Activated CD8-positive, alpha-beta memory T cell treated with anti-CD3 and anti-CD28 coated beads, Interleukin-2, amount 50 U/mL, for 1 hour (primary cell): ENCODE data around the gene PSMD3.

Experiments
- DNase-seq: peaks from one replicate; pipeline ENCODE4 v3.0.0-alpha.2; 2020; ENCODE audit errors: extremely low read depth

The PSMD3 gene

DNA sequence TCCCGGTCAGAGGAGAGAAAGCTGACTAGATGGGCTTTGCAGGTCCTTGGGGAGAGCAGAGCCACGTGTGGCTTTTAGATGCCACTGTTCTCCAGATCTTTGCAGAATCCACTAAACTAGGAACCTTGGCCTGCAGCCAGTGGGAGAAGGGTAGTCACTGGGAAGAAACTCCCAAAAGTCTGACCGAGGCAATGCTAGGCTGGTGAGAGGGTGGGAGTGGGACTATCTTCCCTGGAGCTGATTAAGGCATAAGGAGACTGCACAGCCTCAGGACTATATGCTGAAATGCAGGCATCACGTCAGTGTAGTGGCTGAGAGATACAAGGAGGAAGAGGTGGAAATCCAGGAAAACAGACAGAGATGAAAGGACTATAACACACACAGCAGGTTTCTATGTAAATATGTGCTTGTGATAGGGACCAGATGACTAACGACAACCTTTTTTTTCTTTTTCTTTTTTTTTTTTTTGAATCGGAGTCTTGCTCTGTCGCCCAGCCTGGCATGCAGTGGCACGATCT lies 20.0 kb upstream of the PSMD3 start:
- no peak for DNase-seq

DNA sequence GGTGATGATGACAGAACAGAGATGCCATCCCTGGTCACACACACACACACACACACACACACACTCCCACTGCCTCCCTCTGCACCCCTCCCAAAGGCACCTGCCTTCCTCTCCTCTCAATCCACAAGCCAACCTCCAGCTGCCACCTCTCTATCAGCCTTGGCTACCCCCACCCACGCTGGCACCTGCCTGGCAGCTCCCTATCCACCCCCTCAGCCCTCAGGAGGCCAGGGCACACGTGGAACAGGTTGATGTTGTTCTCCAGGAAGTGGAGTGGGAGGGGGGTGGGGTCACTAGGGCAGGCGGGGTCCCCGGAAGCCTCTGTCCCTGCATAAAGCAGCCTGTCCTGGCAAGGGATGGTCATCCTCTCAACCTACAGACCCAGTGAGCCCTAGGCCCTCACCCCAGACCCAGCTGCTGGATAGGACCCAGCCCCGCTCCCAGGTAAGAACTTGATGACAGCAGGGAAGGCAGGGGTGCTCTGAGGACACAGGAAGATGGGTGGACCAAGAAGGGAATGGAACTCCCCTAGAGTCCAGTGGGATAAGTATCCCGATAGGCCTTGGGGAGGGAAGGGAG lies 17.9 kb upstream of the PSMD3 start, which contains the start of gene GSDMA:
Gene GSDMA (plus strand): TSS at position 363 of the 579 bp plus-strand sequence. CDS start 2,684 bp downstream, outside the sequence.
- no peak for DNase-seq

DNA sequence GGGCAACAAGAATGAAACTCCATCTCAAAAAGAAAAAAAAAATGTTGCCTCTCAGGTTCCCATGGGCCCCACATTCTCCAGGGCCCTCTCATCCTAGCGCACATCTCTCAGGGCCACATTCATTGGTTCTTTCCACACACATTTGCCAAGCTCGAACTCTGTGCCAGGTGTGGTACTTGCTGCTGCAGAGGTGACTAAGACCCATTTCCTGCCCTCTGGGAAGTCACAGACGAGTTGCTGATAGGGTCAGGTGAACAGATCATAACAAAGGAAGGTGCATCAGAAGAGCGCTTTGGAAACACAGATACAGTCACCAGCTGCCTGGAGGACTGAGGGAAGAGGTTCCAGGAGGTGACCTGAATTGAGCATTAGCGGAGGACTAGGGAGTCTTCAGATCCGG lies 16.8 kb upstream of the PSMD3 start:
- DNase-seq = no peak

DNA sequence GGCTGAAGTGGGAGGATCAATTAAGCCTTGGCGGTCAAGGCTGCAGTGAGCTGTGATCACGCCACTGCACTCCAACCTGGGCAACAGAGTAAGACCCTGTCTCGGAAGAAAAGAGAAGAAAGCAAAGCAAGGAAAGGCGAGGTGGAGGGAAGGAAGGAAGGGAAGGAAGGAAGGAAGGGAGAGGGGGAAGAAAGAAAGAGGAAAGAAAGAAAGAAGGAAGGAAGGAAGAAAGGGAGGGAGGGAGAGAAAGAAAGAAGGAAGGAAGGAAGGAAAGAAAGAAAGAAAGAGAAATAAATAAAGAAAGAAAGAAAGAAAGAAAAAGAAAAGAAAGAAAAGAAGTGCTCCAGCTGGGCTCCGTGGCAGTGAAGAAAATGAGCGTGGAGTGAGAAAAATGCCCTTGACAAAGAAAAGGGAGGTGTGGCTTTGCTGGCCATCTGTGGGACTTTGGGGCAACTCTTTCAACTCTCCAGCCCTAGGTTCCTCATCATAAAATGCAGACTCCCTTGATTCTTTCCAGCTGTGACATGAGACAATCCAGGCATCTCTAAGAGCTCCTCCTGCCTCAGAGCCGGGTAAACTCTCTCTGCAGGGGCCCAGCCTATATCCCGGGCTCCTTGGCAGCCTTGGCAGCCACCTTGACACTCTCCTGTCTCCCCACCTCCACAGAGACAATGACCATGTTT lies 15.4 kb upstream of the PSMD3 start:
- no peak for DNase-seq

DNA sequence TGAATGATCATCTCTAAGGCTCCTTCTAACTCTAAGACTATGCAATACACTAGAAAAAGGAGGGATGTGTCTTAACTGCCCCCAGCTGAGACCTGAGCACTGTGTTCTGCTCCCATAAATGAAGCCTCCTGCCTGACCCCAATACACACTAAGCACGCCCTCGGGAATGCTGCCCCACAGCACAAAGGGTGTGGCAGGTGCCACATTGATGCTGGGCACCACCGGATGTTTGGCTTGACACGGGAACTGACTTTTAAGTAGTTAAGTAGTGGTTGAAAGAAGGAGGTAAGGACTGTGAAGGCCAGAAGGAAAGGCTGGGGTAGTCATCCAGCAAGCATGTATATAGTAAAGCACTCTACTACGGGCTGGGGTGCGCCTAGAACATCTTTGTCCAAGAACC lies 13.8 kb upstream of the PSMD3 start:
- no peak for DNase-seq

DNA sequence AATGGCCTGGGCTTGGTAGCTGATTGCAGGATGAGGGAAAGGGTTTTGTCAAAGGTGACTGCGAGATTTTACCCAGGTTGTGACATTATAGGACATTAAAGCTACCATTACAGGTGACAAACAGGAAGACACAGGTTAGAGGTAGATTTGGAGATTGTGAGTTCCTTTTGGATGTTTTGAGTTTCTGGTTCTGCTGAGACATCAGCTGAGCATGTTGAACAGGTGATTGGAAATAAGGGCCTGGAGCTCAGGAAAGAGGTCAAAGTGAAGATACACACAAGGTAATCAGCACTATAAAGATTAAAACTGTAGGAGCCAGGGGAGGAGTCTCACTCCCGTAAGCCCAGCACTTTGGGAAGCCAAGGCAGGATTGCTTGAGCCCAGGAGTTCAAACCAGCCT lies 11.8 kb upstream of the PSMD3 start:
- no peak for DNase-seq

DNA sequence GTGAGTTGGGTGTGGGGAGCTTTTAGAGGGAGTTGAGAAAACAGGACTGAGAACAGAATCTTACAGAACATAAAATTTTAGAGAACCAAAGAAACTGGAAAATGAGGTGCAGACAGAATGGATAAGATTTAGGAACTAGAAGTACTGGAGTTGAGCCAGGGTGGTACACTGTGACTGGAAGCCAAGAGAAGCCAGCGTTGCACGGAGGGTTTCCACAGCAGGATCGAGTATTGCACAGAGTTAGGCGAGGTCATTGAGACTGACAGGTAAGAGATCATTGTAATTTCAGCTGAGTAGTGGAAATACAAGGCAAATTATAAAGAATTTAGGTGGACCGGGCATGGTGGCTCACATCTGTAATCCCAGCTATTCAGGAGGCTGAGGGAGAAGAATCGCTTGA lies 11.2 kb upstream of the PSMD3 start:
- no peak for DNase-seq

DNA sequence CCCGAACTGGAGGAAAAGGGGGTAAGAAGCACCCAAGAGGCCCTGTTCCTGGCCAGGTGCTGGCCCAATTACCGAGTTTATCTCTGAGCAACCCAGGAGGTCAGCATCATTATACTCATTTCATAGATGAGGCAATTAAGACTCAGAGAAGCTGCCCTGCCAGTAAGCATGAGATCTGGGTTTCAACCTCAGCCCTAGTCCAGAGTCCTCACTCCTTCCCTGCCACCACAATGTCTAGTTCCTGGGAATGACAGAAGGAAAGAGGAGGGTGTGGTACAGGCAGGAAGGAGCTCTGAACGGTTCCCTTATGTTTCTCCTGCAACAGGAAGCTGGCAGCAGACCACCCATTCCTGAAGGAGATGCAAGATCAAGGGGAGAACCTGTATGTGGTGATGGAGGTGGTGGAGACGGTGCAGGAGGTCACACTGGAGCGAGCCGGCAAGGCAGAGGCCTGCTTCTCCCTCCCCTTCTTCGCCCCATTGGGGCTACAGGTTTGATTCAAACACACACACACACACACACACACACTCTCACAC lies 10.4 kb upstream of the PSMD3 start:
- no peak for DNase-seq

DNA sequence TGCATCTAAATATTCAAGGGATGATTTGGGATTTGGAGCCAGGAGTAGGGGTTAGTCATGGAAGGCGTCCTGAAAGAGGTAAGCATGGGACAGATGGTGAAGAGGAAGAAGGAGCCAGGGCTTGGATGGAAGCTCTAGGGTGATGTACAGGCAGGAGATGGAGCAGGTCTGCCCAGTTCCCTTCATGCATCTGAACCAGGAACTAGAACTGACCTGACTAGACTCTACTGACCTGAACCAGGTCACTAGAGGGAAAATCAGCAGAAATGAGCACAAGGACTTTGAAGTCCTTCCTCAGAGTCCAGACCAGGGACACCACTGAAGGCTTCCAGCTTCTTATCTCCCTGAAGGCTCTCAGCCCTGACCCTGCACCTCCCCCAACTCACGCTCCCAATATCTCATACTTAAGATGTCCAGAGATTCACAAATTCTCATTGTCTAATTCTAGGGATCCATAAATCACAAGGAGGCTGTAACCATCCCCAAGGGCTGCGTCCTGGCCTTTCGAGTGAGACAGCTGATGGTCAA lies 9.5 kb upstream of the PSMD3 start:
- DNase-seq = no peak

DNA sequence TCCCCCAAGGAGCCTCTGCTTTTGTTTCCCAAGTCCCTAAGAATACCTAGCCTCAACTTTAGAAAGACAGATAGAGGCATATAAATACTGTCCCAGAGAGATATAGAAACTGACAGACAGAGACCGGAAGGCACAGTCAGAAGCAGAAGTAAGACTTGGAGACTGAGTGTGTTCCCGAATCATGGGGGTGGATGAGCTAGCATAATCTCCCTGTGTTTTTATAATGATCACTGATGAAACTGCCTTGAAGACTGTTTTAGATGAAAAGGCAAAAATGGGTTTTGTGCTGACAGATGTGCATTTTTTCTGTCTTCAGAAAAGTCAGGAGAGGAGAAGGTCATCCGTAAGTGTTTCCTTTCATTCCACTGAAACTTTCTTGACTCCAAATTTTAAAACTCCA lies 8.3 kb upstream of the PSMD3 start:
- DNase-seq = no peak

DNA sequence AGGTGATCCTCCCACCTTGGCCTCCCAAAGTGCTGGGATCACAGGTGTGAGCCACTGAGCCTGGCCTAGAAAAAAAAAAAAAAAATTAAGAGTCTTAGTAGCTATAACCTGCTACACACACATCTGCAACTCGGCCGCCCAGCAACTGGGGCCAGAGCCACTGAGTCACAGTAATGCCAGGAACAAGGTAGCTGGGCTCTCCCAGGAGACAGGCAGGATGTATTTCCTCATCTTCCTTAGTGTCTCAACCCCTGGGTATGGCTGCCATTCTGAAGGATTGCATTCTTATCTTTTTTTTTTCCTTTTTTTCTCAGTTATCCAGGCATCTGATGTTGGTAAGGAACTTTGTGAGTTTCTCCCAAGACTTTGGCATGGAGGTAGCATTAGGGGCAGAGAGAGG lies 7.1 kb upstream of the PSMD3 start:
- DNase-seq = no peak

DNA sequence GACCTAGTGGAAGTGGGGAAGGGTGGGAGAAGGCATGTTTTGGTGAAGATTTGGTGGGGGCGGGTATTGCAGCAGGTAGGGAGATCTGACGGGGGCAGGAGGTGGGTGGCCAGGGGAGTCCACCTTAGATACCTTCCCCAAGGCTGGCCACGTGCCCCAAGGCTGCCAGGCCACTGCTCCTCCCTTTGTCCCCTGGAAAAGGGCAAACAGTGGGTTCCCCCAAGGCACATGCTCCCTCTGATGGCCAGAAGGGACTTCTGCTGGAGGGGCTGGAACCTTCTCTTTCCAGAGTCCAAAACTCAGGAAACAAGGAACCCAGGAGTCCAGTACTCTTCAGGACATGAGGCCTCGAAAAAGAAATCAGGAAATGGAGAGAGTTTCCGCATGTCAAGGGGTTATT lies 6.2 kb upstream of the PSMD3 start:
- no peak for DNase-seq

DNA sequence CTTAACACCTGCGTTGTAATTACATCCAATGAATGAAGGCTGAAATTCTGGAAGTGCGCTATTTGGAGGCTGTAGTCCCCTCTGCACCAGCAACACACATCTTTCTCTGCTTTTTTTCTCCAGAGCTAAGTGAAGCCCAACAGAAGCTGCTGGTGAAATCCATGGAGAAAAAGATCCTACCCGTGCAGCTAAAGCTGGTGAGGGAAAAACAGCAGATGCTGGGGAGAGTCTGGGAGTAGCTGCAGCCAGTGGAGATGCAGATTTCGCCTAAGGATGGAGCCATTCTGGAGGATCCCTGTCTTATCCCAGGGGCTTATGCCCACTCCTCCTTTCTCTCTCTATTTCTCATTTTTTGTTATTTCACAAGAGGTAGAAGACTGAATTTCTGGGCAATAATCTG lies 4.8 kb upstream of the PSMD3 start:
- no peak for DNase-seq

DNA sequence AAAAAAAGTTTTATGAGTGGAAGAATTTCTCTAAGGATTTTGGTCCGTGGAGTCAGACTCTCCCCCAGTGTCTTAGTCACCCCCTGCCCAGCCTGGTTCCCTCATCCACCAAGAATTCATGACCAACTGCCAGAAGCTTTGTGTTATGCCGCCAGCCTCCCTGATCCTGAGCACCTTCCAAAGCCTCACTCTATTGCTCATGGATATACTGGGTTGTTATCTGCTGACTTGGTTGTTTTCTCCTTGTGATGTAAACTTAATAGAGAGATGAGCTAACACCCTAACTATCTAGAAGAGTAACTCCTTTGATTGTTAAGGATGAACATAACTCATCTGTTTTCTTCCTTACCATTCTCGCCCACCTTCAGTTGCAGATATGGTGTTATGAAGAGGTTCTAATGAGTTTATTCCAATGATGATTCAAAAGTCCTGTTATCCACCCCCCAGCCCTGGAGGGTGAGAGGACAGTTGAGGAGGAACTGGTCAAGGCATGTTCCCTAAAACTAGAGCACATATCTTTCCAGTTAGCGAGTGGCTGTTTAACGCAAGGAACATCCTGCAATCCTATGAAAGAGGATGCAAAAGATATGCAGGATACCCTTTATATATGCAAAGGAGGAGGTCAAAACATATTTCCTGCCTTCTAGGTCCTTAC lies 1.5 kb upstream of the PSMD3 start:
- DNase-seq = no peak

DNA sequence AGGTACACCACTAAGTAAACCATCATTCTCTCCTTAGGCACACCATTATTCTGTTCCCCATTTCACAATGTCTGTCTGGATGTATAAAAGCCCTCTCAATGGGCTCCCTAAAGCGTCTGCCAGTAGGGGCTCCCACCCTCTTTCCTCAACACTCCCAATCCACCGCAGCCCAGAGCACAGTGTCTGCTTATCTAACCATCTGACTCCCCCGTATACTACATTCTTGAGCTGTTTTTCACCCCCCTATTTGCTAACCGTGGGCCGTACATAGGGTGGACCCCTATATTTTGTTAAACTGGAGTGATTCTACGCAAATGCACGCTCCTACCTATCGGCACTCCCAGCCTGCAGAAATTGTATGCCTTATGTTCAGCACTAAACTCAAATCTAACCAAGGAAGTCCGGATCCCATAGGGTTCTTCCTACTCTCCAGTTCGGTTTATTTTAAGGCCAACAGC lies 685 bp upstream of the PSMD3 start:
- no peak for DNase-seq

DNA sequence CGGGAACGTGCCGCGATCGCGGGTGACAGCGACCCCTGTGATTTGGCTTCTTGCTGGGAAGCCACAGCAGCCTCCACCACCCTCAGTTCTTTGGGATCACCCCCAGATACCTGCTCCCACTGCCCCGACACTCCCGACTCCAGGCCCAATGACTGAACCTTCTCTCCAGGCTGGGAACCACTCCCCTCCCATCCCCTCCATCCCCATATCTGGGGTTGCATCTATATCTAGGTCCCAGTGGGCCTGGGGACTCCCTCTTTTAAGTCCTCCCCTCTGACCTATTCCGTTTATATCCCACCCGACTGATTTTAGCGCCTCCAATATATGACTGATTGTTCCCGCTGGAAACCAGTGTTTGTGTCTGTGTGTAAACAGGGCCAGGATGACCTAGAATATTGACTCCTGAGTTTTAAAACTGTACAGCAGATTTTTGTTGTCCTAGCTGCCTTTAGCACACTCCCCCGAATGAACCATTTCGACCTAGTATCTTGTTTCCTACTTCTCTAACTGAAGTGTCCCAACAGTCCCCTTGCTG lies 667 bp downstream of the PSMD3 start:
- no peak for DNase-seq

DNA sequence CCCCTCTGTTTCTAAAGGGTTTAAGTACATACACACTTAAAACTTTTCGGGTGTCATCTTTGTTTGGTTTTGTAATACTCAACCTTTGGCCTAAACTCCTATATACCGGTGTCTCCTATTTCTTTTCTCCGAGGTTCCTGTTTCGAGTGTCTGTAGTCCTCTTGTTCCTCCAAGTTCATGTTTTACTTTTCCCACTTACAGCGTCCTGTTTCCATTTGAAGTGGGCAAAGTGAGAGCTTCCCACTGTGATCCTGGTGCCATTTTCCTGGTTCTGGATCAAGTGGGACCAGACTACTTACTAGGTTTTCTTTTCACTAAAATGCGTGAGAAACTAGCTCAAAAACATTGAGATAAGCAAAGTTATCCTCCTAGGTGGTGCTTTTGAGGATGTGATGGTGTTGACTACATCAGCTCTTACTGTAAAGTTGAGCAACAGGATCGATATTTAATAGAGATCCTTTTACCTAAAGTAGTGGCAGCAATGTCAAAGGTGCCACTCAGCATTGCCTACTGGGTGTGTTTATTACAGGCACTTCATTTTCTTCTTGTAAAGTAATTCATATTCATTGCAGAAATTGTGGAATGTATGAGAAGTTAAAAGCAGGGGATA lies 1.3 kb downstream of the PSMD3 start:
- no peak for DNase-seq

DNA sequence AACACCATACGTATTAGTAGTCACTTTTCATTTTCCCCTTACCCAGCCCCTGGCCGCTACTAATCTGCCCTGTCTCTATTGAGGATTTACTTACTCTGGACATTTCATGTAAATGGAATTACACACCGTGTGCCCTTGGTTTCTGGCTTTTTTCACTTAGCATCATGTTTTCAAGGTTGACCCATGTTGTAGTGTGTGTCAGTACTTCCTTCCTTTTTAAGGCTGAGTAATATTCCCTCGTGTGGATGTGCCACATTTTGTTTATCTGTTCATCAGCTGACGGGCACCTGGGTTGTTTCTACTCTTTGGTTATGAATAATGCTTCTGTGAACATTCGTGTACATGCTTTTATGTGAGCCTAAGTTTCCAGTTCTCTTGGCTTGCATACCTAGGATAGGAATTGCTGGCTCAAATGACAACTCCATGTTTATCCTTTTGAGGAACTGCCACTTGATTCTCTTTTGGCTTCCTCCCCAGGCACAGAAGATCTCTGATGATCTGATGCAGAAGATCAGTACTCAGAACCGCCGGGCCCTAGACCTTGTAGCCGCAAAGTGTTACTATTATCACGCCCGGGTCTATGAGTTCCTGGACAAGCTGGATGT lies 7.7 kb downstream of the PSMD3 start:
- no peak for DNase-seq

DNA sequence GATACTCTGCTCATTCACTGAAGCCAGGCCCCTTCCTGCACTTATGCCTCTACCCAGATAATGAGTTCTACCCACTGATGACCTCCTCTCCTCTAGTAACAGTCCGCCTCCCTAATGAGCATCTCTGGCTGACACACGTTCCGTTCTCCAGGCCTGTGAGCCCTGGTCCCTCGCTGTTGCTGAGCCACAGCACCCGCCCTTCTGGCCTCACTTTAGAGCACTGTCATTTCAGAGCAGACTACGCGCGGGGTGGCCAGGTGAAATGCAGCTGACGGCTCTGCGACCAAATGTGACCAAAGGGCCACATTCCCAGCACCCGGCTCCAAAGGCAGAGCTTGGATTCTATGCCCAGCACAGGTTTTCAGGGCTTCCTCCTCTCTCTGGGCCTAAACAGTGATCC lies 13.8 kb downstream of the PSMD3 start:
- no peak for DNase-seq

DNA sequence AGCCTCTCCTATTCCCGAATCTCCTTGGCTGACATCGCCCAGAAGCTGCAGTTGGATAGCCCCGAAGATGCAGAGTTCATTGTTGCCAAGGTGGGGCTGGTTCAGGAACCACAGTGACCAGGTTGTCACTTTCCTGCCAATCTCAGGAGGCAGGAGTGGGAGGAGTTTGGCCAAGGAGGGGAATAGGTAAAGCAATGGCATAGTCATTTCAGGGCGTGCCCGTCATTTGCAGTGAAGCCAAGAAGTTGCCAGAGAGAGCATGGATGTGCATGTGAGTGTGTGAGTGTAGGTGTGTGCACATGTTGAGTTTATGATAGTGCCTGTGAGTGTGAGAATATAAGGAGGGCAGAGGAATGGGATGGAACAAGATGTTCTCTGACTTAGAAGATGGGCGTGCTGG lies 14.8 kb downstream of the PSMD3 start:
- DNase-seq = no peak

DNA sequence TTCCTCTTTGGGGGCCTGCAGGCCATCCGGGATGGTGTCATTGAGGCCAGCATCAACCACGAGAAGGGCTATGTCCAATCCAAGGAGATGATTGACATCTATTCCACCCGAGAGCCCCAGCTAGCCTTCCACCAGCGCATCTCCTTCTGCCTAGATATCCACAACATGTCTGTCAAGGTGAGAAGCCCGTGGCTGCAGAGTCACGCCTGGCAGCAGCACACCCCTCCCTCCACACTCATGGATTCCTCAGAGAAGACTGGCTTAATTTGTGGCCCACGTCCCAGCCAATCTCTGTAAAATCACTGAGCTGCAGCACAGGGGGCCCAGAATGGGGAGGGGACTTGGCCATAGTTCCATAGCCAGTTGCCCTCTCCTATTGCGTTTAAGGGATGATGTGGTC lies 15.6 kb downstream of the PSMD3 start:
- no peak for DNase-seq
